A549 (cell line): Measurements from ENCODE around the gene NFYC.

ENCODE experiments used
- CHD2 ChIP-seq: fragments of 150-350 bp; IDR thresholded peaks from 2 replicates; pipeline ENCODE4 v1.6.1; 2014; ENCODE audit warnings: low read length; ENCODE audit not compliant: partially characterized antibody
- CTCF ChIP-seq: fragments of >200 bp; sonication (Bioruptor Twin); formaldehyde crosslinking; IDR thresholded peaks from 3 replicates; pipeline ENCODE4 v1.5.1; 2016
- EHF ChIP-seq: fragments of 250-450 bp; sonication (Bioruptor Pico); IDR thresholded peaks from 2 replicates; pipeline ENCODE4 v1.5.0; 2020; ENCODE audit warnings: mild to moderate bottlenecking
- FOXS1 ChIP-seq: fragments of 250-450 bp; sonication (Bioruptor Pico); IDR thresholded peaks from 2 replicates; pipeline ENCODE4 v1.5.0; 2020; ENCODE audit warnings: mild to moderate bottlenecking, moderate library complexity
- HMGXB4 ChIP-seq: fragments of 250-450 bp; sonication (Bioruptor Pico); IDR thresholded peaks from 2 replicates; pipeline ENCODE4 v1.5.0; 2021; ENCODE audit warnings: mild to moderate bottlenecking, moderate library complexity, borderline replicate concordance
- JUN ChIP-seq, 2 experiments: fragments of >200 bp; sonication (Bioruptor Twin); formaldehyde crosslinking; IDR thresholded peaks; 2 replicates in 1 of 2; 3 replicates in 1 of 2; pipeline ENCODE4 v1.6.1; 2016 to 2017
- JUNB ChIP-seq: fragments of >200 bp; sonication (Bioruptor Twin); formaldehyde crosslinking; IDR thresholded peaks from 2 replicates; pipeline ENCODE4 v1.6.1; 2016
- MAX ChIP-seq: IDR thresholded peaks from 2 replicates; pipeline ENCODE4 v1.6.1; 2012
- NPAS2 ChIP-seq: fragments of 250-450 bp; sonication (Bioruptor Pico); IDR thresholded peaks from 2 replicates; pipeline ENCODE4 v1.8.0; 2022; ENCODE audit warnings: mild to moderate bottlenecking, moderate library complexity, borderline replicate concordance
- PBX3 ChIP-seq: IDR thresholded peaks from 2 replicates; pipeline ENCODE4 v1.6.1; 2012
- POLR2AphosphoS2 ChIP-seq: conservative IDR thresholded peaks from 2 replicates; pipeline ENCODE4 v1.6.1; 2012; ENCODE audit warnings: low read length, improper control_type of control experiment, inconsistent platforms
- RCOR1 ChIP-seq: fragments of 150-350 bp; IDR thresholded peaks from 2 replicates; pipeline ENCODE4 v1.6.1; 2014; ENCODE audit warnings: antibody characterized with exemption, low read length, low read depth
- REST ChIP-seq: fragments of 200-600 bp; sonication (generic); IDR thresholded peaks from 2 replicates; pipeline ENCODE4 v1.6.1; 2016; ENCODE audit warnings: antibody characterized with exemption, mild to moderate bottlenecking, moderate library complexity
- USF2 ChIP-seq: fragments of 450-650 bp; IDR thresholded peaks from 2 replicates; pipeline ENCODE4 v1.6.1; 2014; ENCODE audit warnings: antibody characterized with exemption

- TF ChIP-seq CHD2 (no peak), CTCF (no peak), REST (no peak), POLR2AphosphoS2 (no peak), RCOR1 (no peak), FOXS1 (CRISPR knock-in tag) (no peak), JUNB (no peak), HMGXB4 (no peak), EHF (no peak), NPAS2 (CRISPR knock-in tag) (no peak), JUN (IDR thresholded peaks at IDR 0.05) (no peak), USF2 (no peak), MAX (no peak), PBX3 (no peak)
Observed at GRCh38 chr1:40687661-40688060, 3.8 kb upstream of the NFYC start.
